H1 (cell line): ENCODE measurements around the gene PPM1N. TPM values are rescaled to one million over a fixed set of nuclear protein-coding genes. Genes with fewer than 3 reads are reported as not detected.

Experiments
- GTF2F1 ChIP-seq: IDR thresholded peaks from 2 replicates; pipeline ENCODE4 v1.6.1; 2012; ENCODE audit warnings: low read depth, low read length, improper control_type of control experiment, borderline replicate concordance
- SAP30 ChIP-seq: fragments of 300-600 bp; sonication (generic); IDR thresholded peaks from 2 replicates; pipeline ENCODE4 v1.7.1; 2012; ENCODE audit warnings: low read length, moderate library complexity, mild to moderate bottlenecking, inconsistent platforms; ENCODE audit not compliant: insufficient read depth, insufficient replicate concordance
- polyA plus RNA-seq, 7 experiments: library from polyadenylated mRNA; depleted of rRNA in 3 of 7; stranded (reverse) in 5 of 7; unstranded in 2 of 7; fragments of >200 nt in 5 of 7; fragments of 200-250 nt in 2 of 7; gene quantifications; 1 replicate in 5 of 7; 2 replicates in 1 of 7; 4 replicates in 1 of 7; pipeline versions ENCODE4 v1.2.1 to v1.2.3, GENCODE V29; 2011 to 2013; ENCODE audit warnings: missing spikeins in 2 of 7, mixed read lengths in 2 of 7
- total RNA-seq: library from RNA; stranded (reverse); fragmentation: NEBNext Ultra II Directional; extraction: Animal tissue kit (Norgen Biotek cat#: 25700); gene quantifications from 2 replicates; pipeline ENCODE4 v1.2.1, GENCODE V29; 2021
- TF ChIP-seq, protein P1 (sequence below), 3 experiments: IDR thresholded peaks; 1 replicate in 2 of 3; 2 replicates in 1 of 3; pipeline versions ENCODE4 v1.5.1 to v1.6.1; 2011; ENCODE audit warnings: low read length in 3 of 3, mild to moderate bottlenecking in 3 of 3, inconsistent platforms in 2 of 3, low read depth in 1 of 3, moderate library complexity in 1 of 3; ENCODE audit not compliant: insufficient read depth in 1 of 3; ENCODE audit errors: control extremely low read depth in 1 of 3

Gene PPM1N
- total and polyA plus RNA-seq, 2 of the 8 experiments (the other 6 are each of a cell fraction or from before 2014, with no cell fraction given) = 12.2 to 14.4 TPM

DNA sequence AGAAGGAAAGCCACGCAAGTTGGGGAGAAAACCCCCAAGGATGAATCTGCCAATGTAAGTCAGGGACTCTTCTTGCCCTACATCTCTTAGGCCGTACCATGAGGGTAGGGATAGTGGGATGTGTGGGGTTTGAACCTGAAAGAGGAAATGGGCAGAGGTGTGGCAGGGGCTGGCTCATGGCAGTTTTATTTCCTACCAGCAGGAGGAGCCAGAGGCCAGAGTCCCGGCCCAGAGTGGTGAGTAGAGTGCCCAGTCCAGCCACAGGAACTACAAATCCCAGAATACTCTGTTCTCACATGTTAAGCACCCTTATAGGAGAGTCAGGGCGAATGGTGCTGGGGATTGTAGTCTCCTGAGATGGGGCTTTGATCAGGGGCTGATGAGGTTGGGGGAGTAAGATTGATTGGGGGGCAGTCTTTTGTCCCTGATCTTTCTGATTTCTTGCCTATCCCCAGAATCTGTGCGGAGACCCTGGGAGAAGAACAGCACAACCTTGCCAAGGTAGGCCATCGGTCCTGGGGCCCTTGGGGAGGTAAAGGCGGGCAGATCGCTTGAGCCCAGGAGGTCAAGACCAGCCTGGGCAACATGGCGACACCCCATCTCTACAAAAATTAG is 25.5 kb downstream of the PPM1N start (continued):
- TF ChIP-seq GTF2F1 (no peak), SAP30 (no peak)
- TF ChIP-seq, protein P1, sequence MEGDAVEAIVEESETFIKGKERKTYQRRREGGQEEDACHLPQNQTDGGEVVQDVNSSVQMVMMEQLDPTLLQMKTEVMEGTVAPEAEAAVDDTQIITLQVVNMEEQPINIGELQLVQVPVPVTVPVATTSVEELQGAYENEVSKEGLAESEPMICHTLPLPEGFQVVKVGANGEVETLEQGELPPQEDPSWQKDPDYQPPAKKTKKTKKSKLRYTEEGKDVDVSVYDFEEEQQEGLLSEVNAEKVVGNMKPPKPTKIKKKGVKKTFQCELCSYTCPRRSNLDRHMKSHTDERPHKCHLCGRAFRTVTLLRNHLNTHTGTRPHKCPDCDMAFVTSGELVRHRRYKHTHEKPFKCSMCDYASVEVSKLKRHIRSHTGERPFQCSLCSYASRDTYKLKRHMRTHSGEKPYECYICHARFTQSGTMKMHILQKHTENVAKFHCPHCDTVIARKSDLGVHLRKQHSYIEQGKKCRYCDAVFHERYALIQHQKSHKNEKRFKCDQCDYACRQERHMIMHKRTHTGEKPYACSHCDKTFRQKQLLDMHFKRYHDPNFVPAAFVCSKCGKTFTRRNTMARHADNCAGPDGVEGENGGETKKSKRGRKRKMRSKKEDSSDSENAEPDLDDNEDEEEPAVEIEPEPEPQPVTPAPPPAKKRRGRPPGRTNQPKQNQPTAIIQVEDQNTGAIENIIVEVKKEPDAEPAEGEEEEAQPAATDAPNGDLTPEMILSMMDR (IDR thresholded peaks at IDR 0.05; ENCODE audit: control extremely low read depth in 1 of 3, insufficient read depth in 1 of 3, low read depth in 1 of 3, low read length in 3 of 3) = peak; percentile 82 to 93 (median 83)
